ENCODE results near the gene S100A2.
A peak's percentile ranks its signal among the peaks of the same experiment; 100 is the strongest.

GRCh38 chr1:153572569-153573015 lies 6.9 kb upstream of the S100A2 start:
- TF ChIP-seq, protein P1, sequence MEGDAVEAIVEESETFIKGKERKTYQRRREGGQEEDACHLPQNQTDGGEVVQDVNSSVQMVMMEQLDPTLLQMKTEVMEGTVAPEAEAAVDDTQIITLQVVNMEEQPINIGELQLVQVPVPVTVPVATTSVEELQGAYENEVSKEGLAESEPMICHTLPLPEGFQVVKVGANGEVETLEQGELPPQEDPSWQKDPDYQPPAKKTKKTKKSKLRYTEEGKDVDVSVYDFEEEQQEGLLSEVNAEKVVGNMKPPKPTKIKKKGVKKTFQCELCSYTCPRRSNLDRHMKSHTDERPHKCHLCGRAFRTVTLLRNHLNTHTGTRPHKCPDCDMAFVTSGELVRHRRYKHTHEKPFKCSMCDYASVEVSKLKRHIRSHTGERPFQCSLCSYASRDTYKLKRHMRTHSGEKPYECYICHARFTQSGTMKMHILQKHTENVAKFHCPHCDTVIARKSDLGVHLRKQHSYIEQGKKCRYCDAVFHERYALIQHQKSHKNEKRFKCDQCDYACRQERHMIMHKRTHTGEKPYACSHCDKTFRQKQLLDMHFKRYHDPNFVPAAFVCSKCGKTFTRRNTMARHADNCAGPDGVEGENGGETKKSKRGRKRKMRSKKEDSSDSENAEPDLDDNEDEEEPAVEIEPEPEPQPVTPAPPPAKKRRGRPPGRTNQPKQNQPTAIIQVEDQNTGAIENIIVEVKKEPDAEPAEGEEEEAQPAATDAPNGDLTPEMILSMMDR (IDR thresholded peaks at IDR 0.05): peak; percentile 57 to 86 (median 76)
- no peak for TF ChIP-seq POLR2A (IDR thresholded peaks at IDR 0.05)
